LoVo (cell line): Measurements from ENCODE around the gene BEAN1.

ENCODE experiments used
- DNase-seq: peaks from one replicate; pipeline ENCODE4 v3.0.0-alpha.2; 2016; ENCODE audit warnings: low spot score

The BEAN1 gene

DNA sequence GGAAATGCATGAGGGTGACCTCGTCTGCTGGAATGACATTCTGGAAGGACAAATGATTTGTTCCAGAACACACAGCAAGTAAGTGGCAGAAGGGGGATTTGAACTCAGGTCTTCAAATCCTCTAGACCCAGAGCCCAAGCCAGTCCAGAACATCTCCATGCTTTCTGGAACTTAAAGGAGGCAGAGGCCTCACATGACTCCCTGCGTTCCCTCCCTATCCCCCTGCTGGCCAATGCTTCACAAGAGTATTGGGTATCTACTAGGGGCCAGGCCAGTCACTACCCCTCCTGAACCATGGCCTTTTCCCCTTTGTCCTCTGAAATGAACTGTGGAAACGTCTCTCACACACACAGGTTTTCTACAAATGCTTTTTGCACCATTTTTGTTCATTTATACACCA lies 7.6 kb upstream of the BEAN1 start:
- DNase-seq, result no peak

DNA sequence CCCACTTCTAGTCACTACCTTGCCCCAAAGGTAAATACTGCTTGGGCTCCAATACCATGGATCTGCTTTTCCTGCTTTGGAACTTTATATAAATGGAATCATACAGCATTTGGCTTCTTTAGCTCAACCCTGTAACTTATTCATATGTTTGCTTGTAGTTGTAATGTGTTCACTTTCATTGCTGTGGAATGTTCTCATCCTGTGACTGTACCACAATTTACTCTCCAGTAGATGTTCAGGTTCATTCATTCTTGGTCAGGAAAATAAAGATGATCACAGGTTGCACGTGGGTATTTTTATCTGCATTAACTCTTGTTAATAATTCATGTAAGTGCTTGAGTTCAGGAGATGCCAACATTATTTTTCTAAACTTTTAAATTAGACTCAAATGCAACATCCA lies 6.7 kb upstream of the BEAN1 start:
- no peak for DNase-seq

DNA sequence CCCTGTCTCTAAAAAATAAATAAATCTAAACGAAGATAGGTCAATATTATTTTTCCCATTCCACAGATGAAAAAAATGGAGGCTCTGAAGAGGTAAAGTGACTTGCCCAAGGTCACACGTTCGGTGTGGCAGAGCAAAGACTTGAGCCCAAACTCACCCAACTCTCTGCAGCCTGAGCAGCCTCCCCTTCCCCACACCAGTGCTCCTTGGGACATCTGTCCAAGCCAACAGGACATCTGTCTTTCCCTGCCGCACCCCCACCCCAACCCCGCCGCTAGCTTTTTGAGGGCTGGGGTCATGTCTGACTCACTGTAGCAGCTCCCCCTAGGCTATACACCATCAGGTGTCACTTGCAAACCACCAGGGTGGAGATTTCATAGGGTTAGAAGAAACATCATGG lies 5.2 kb upstream of the BEAN1 start:
- DNase-seq, result no peak

DNA sequence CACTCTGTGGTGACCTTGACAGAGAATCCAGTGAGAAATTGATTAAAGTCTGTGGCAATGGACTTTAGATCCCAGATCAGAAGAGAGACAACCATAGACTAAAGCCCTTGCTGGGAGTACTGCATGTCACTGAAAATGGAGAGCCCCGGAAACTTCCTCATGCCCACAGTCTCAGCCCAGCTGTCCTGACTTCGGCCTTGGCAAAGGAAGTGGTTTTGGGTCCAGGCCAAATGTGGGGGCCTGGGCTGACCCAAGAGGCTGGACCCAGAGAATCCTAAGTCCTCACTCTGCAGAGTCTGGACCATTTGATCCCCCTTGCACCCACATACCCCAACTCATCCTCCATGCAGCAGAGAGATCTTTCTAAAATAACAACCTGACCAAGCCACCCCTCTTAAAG lies 4.7 kb upstream of the BEAN1 start:
- no peak for DNase-seq

DNA sequence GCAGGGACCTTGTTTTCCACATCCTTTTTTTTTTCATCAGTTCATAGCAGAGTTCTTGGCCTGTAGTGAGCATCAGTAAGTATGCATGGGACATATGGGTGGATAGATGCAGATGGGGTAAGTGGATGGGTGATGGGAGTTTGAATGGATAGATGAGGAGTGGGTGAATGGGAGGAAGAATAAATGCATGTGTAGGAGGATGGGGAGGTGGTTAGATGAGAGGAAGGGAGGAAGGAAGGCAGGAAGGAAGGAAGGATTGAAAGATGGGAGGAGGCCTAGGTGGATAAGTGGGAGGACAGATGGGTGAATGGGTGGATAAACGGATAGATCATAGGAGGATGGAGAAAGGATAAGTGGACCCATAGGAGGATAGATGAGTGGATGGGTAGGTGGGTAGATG lies 3.9 kb upstream of the BEAN1 start:
- no peak for DNase-seq

DNA sequence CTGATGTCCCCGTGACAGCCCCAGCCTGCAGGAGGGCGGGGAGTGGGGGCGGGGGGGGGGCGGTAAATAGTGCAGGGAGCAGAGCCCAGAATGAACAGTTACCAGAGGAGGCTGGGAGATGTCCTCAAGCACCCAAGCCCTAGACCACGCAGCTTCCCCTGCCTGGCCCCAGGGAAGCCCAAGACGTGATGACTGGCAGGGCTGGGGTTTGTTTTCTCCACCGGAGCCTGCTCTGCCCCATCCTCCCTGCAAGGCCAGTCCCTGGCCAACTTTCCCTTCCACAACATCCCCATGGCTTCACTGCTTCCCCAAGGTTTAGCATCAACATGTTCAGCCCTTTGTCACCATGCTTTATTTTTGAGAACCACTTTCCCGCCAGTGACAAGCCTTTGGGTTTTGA lies 1.4 kb upstream of the BEAN1 start:
- no peak for DNase-seq

DNA sequence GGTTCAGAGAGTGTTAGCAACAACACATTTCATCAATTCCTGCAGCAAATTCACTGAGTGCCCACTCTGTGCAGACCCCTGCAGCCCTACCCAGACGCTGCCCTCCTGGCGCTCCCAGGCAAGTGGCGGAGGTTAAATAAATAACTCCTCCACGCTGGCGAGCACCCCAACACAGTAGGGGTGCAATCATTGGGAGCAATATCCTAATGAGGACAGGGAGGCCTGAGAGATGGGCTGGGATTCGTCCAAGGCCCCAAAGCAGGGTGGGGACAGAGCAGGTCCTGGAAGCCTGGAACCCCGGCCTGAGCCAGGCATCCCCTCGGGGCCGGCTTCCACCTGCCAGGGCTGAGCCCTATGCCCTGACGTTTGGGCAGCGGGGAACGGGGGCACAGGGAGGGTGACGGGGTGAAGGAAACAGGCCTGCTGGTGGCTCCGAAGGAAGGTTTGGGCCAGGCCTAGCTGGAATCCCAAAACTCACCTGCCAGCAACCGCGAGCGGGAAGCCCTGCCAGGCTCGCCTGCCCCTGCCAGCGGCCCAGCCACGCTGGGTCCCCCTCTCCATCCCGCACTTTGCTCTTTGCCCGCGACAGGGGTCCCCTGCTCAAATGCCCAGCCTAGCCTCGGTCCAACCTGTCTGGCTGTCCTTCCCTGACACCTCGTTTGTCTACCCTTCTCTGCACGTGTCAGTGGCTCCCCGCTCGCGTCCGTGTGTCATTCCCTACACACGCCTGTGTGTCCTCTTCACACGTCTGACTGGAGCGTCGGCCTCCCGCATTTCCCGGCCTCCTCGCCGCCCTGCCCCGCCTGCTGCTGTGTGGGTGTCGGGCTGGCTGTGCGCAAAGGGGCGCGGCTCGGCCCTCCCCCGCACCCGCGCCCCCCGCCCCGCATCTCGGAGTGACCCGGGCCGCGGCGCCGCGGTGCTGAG lies 721 bp upstream of the BEAN1 start:
- DNase-seq, result no peak

DNA sequence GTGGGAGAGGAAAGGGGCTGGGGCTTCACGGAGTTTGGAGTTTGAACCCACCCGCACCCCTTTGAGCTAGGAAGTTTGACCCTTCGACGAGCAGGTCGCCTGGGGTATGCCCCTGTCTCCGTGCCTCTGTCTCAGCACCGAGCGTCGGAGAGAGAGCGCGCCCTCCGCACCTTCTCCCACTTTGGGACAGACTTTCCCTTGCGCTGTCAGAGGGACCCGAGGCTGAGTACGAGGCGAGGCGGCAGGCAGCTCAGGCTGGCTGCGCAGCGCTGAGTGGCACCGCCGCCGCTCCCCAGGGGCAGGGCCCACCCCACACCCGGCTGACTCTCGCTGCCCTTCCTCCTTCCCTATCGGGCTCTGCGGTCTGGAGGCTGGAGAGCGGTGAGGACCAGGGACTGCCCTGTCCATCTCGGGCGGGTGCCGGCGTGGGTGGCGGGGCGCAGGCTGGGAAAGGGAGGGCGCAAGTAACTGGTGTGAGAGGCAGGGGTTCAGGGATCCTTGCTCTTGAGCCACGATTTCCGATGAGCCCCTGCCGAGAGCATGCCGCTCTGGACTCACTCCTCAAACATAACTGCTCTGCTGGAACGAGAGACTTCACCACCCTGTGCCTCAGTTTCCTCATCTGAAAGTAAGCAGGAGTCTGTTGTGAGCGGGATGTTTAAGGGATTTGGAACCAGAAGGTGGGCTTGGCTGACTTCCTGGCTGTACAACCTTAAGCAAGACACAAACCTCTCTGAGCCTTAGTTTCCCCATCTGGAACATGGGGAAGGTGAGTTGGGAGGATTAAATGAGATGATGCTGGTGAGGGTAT lies 981 bp downstream of the BEAN1 start:
- no peak for DNase-seq

DNA sequence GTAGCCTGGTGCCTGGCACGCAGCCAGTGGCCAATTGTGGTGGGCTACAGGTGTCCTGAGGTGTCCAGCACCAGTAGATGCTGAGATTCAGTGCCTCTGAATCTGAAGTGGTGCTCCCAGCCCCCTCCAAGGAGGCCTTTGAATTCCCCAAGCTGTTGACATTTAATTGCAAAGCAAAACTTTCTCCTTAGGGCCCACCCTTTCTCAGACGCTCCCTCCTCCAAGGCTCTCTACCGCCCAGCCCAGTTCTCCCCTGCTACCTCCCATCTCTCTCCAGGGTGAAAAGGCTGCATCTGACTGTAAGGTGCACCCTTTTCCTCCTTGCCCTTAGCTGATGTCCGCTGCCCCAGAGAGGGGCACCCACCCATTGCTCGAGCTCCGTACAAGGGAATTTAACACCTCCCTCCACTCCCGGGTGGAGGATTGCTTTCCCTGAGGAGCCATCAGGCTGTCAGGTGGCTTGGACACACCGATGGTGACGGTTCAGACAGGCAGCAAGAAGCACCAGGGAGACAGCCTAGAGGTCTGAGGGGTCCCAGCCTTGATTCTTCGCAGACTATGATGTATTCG lies 1.7 kb downstream of the BEAN1 start:
- DNase-seq, result no peak

DNA sequence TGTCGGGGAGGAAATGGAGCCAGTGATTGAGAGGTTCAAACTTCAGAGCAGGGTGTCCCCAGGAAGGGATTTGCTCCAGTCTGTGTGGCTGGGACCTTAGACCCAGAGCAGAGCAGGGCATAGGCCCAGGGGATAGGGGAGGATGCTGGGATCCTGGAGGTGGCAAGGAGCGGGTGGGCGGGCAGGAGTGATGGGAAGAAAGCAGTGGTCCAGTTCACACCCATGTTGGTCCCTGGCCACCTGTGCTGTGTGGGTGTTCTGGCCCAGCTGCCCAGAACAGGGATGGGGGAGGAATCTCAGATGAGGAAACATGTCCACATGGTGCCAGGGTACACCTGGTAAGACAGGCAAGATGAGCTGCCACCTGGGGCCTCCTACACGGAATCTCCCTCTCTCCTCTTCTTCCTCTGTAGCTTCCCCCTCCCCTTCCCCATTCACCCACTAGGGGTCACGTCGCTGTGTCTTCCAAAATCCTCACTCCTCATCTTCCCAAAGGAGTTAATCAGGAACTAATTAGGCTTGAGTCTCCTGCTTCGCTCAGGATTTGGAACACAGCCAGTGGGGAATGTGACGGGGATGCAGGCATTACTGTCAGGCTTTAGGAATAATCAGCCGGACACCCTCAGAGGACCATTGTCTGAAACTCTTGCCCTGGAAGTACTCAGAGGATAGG lies 2.3 kb downstream of the BEAN1 start:
- DNase-seq, result no peak

DNA sequence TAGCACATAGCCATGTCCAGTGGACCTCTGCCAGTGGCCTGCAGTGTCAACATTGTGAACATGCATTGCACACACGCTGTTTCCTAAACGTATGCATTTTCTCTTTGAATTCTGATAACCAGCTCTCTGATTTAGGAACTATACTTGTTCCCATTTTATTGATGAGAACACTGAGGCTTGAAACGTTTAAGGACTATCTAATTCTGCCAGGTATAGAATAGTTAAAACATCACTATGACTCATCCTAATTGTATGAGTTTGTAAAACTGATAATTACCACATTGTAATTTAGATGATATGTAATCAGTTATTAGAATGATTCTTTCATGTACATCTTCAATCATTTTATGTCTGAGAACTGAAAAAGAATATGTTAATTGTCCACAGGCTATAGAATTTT lies 3.1 kb downstream of the BEAN1 start:
- no peak for DNase-seq

DNA sequence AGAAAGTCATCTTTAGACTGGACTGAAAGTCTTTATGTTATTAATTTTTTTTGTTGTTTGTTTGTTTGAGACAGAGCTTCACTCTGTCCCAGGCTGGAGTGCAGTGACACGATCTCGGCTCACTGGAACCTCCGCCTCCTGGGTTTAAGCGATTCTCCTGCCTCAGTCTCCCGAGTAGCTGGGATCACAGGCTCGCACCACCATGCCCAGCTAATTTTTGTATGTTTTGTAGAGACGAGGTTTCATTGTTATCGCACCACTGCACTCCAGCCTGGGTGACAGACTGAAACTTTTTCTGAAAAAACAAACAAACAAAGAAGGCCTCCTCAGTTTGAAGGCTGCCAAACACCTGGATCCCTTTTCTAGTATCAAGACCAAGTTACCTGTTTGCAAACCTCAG lies 4.7 kb downstream of the BEAN1 start:
- DNase-seq, result no peak

DNA sequence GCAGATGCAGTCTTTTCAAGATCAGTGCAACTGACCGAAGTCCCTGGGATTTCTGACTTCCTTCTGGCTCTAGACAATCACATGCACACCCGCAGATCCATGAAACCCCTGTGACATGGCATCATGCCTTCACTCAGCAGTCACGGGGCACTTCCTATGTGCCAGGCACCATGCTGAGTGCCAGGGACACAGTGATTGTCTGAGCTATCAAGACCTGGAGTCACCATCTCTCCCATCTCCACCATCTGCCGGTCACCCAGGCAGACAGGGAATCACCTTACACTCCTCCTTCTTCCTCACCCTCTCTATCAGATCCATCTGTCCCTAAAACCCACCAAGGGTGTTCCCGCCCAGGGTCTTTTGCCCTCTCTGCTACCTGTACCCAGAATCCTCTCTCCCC lies 5.3 kb downstream of the BEAN1 start:
- no peak for DNase-seq

DNA sequence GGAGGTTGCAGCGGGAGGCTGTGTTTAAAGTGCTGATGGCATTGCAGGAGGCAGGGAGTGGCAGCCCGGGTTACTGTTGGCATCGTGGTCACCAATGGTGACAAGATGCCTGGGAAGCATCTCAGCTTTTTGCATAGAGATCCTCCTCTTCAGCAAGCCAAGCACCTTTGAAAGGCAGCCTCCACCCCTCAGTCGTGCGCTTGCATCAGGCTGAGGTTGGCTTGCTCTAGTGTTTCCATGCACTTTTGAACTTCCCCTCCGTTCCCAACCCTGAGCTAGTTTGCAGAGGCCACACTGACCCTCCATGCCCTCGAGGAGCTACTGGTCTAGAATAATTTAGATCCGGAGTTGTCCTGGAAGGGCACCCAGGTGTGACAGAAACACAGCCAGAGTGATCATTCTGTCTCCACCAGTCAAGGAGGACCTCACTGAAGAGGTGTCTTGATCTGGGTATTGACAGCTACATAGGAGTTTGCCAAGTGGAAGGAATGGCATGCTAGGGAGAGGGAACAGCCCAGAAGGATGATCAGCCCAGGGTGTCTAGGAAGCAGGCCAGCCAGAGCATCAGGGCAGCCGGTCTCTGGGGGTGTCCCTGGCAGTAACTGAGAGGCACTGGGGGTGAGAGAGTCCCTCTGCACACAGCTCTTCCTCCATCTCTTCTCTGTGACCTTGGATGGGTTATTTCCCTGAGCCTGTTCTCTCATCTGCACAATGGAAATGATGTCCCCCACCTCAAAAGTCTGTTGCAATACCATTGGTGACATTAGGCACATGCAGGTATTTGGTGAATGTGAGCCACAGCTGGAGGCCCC lies 7.7 kb downstream of the BEAN1 start:
- DNase-seq, result no peak

DNA sequence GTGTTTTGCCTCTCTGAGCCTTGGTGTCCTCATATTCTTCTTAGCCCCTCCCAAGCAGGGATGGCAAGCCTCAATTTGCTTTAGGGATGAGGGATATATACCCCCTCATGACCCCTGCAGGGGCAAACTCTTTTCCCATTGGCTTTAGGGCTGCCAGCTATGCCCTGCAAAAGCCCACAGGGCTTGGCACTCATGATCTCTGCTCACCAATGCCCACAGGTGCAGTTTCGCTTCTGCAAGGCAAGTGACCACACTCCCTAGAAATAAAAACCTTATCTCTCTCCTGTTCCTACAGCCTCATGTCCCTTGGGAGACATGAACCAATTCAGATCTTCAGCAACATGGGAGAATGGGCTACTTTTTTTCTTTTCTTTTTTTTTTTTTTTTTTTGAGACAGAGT lies 8.8 kb downstream of the BEAN1 start:
- no peak for DNase-seq

DNA sequence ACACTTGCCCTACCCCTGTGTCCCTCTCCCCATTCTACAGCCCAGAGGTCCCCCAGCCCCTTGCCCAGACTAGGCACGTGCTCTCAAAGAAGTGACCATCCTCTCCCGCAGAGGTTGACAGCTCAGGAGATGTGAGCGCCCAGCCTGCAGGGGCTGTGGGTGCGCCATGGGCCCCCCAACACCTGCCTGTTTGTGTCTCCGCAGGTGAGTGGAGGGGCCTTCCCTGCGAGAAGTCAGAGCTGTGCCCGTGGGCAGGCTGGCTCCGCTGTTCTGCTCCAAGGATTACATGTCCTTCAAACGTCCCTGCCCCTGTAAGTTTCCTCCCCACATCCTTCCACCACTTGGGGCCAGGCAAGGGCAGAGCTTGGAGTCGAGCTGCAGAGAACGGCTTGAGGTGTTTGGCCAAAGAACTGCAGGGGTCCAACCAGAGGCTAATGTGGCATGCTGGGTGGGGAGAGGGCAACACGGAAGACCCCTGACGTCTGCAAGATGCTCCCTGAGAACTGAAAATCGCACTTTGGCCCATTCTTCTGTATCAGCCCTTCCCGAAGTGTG lies 10.4 kb downstream of the BEAN1 start:
- no peak for DNase-seq

DNA sequence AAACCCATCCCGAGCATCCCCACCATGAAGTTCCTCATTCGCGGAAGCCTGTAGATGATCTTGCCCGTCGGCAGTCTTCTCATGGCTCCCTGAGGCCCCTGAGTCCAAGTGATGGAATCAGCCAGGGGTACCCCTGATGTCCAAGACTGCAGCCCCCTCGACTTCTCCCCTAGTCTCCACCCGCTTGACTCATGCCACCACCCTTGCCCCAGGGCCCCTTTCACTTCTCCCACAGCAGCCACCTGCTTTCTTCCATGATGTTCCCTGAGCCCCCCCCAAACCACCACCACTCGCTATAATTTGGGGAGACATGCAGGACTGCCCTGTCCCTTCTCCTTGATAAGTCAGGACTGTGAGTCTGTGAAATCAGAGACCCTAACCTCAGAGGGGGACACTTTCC lies 11.4 kb downstream of the BEAN1 start:
- DNase-seq, result no peak

DNA sequence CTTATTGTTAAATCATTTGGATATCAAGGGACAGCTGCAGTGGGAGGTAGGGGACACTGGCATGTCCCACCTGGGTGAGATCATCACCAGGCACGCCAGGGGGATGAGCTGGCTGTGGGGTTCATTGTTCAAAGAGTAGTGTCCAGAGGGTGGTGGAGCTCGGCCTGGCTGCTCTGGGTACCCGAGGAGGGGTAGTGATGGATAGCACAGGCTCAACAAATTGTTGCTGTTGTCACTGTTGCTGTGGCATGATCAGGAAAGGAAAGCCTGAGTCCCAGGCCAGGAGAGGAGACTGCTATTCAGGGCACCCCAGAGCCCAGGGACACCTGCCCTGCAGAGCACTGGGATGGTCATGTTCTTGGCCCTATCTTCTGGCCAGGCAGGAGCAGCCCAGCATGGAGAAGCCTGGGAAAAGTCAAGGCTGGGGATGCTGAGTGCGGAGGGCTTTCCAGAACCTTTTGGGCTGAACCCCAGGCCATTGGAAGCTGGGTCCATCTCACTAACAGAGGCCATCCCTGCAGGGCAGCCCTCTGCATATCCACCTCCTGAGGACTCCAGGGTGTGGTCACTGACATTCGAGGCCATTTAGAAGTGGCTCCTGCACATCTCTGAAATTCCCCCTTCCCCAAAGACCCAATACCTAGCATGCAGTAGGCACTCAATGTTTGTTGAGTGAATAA lies 12.1 kb downstream of the BEAN1 start:
- DNase-seq, result no peak

DNA sequence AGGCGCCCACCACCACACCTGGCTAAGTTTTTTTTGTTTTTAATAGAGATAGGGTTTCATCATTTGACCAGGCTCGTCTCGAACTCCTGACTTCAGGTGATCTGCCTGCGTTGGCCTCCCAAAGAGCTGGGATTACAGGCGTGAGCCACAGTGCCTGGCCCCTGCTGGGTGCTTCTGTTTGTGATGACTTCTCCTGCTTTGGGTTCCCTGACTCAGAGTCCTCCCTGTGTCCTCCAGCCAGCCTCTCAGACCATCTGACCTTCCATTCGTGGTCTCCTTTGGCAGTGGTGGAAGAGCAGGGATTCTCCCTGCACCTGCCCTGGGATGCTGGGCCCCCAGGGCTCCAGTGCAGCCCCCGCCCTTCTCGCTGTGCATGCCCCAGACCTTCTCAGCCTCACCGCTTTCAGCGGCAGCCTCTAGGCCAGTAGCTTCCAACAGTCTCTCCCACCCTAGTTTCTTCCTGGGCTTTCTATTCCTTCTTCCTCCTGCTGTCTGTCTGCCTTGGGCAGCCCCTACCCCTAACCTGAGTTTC lies 13.2 kb downstream of the BEAN1 start:
- DNase-seq, result no peak

DNA sequence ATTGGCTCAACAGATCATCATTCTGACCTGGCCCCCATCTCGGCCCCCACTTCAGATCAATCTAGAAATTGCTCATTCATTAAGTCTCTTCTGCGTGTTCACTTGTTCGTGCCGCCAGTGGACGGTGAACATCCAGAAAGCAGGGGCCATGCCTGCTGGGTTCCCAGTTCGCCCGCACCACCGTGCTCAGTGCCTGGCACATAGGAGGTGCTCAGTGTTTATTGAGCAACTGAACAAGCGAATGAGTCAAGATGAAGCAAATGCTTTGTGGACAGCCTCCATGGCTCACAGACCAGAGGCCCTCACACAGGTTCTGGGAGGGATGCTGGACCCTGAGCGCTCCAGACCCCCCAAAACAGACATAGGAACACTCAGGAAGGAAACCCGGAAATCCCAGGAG lies 13.9 kb downstream of the BEAN1 start:
- DNase-seq, result no peak
